Measurements from ENCODE around the gene NME9. TPM values are rescaled to one million over a fixed set of nuclear protein-coding genes. Genes with fewer than 3 reads are reported as not detected.

NME9 gene, protein sequence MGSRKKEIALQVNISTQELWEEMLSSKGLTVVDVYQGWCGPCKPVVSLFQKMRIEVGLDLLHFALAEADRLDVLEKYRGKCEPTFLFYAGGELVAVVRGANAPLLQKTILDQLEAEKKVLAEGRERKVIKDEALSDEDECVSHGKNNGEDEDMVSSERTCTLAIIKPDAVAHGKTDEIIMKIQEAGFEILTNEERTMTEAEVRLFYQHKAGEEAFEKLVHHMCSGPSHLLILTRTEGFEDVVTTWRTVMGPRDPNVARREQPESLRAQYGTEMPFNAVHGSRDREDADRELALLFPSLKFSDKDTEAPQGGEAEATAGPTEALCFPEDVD
- under 1 TPM in 1 of 4 donors, not detected in 3; 0.66 TPM for total RNA-seq

DNA sequence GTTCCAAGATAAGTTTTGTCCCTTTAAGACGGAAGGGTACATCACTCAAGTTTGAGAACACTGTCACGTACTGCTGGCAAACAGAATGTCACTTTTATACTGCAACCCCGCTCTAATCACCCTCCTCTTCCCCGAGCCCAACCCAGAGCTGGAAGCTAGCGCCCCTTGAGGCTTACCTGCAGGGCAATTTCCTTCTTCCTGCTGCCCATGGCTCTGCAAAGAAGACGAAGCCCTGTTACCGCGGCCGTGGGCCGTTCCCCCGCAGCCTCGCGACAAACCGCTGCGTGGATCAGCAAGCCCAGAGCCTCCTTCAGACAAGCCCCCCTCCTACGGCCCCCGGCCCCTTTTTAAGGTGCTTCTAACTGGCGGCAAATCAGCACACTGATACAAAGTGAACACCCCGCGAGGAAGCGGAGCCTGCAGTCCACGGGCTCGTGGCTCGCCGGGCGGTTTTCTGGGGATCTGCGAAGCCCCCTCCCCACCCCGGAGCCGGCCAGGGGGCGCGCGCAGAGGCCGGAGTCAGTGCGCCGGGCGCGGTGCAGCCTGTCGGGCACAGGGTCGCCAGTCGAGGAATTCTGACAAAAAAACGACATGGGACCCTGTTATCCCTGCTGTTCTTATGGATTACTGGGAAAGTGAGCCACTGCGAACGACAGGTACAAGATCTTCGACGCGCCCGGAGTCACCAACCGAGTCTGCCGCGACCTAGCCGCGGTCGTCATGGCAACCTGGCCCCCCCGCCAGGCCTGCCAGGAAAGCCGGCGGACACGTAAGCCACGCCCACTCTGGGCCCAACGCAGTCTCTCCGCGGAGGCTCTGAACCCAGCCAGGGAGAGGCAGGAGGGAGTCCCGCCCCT lies at the start of gene NME9:
Gene NME9 (minus strand): TSS at position 725 of the 857 bp plus-strand sequence. CDS start 516 bp downstream, at position 209.
- TF ChIP-seq, protein P1, sequence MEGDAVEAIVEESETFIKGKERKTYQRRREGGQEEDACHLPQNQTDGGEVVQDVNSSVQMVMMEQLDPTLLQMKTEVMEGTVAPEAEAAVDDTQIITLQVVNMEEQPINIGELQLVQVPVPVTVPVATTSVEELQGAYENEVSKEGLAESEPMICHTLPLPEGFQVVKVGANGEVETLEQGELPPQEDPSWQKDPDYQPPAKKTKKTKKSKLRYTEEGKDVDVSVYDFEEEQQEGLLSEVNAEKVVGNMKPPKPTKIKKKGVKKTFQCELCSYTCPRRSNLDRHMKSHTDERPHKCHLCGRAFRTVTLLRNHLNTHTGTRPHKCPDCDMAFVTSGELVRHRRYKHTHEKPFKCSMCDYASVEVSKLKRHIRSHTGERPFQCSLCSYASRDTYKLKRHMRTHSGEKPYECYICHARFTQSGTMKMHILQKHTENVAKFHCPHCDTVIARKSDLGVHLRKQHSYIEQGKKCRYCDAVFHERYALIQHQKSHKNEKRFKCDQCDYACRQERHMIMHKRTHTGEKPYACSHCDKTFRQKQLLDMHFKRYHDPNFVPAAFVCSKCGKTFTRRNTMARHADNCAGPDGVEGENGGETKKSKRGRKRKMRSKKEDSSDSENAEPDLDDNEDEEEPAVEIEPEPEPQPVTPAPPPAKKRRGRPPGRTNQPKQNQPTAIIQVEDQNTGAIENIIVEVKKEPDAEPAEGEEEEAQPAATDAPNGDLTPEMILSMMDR (IDR thresholded peaks at IDR 0.05; ENCODE audit: low read depth): no peak

DNA sequence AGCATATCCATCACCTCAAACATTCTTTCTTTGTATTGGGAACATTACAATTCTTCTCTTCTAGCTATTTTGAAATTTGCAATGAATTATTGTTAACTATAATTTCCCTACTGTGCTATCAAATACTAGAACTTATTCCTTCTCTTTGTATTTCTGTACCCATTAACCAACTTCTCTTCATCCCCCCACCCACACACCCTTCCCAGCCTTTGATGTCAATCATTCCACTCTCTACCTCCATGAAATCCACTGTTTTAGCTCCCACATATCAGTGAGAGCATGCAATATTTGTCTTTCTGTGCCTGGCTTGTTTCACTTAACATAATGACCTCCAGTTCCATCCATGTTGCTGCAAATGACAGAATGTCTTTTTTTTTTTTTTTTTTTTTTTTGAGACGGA lies 49.3 kb upstream of the NME9 start:
- TF ChIP-seq, protein P1 (IDR thresholded peaks at IDR 0.05; ENCODE audit: low read depth): no peak

DNA sequence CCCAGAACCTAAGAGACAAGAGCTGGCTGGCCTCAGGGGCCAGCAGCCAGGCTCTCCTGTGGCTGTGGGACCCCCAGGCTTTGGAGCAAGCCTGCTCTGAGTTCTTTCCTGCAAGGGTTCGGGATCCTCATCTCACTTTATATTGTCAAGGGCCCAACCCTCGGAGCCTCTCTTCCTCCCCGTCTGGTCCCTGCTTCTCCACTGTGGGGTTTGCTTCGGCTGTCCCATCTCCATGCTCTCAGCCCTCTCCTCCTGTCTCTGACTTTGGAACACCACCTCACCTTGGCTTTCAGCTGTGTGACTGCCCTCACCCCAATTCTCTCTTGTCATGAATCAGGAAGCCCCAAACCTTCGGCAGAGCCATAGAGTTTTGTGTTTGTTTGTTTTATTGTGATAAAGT lies 48.7 kb upstream of the NME9 start:
- TF ChIP-seq, protein P1 (IDR thresholded peaks at IDR 0.05; ENCODE audit: low read depth): no peak

DNA sequence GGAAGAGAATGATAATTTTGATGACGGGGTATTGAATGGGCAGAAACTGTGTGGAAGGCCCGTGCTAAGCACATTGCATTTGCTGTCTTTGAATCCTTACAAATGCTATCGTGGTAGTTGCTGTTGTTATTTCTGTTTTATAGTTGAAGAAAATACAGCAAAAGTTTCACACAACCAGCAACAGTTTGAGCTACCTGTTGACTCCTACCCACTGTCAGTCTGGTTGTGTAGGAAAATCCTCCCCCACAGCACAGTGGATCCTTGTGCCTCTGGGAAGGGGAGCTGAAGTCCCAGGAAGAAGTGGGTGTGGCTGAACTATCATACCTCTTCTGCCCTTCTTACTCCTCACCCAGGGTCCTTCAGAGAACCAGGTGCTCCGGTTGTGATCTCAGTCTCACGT lies 48.2 kb upstream of the NME9 start:
- TF ChIP-seq, protein P1 (IDR thresholded peaks at IDR 0.05; ENCODE audit: low read depth): no peak

DNA sequence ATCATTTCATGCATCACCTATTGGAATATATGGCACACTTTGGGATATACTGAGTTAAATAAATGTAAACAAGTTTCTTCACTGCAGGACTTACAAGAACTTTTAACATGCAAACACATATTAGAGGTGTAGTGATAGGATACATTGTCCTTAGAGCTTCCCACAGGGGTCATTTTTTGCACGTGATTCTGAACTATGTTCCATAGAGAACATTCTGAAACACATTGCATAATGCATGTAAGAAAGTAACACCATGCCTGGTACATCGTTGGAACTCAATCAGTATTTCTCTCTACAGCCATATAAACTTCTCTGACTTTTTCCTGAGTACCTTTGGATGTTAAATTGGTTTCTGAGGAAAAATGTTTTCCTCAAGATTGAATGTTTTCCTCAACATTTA lies 47.0 kb upstream of the NME9 start:
- TF ChIP-seq, protein P1 (IDR thresholded peaks at IDR 0.05; ENCODE audit: low read depth): no peak

DNA sequence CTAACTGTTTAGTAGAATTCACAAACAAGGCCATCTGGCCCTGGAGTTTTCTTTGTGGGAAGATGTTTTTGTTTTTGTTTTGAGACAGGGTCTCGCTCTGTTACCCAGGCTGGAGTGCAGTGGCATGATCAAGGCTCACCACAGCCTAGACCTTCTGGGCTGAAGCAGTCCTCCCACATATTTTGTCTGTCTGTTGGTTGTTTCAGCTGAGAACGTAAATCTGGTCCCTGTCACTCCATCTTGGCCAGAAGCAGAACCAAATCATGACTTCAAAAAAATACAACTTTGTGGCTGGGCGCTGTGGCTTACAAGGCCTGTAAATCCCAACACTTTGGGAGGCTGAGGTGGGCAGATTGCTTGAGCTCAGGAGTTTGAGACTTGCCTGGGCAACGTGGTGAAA lies 45.8 kb upstream of the NME9 start:
- TF ChIP-seq, protein P1 (IDR thresholded peaks at IDR 0.05; ENCODE audit: low read depth): no peak

DNA sequence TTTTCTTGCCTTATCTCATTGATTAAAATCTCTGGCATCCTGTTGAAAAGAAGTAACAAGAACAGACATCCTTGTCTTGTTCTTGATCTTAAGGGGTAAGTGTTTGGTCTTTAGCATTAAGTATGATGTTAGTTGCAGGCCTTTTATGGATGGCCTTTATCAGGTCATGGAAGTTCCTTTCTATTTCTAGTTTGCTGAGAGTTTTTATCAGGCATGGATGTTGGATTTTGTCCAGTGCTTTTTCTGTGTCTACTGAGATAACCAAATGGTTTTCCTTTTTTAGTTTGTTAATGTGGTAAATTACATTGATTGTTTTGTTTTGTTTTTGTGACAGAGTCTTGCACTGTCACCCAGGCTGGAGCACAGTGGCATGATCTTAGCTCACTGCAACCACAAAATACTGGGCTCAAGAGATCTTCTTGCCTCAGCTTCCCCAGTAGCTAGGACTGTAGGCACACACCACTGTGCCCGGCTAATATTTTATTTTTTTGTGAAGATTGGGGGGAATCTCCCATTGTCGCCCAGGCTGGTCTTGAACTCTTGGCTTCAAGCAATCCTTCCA lies 45.0 kb upstream of the NME9 start:
- TF ChIP-seq, protein P1 (IDR thresholded peaks at IDR 0.05; ENCODE audit: low read depth): no peak
